WTC11 (cell line): ENCODE results near the gene ENKUR. TPM values are rescaled to one million over a fixed set of nuclear protein-coding genes. Genes with fewer than 3 reads are reported as not detected.

Experiments used
- ATAC-seq: fragments of 200-7000 bp; cut with Tn5 transposase; 2 replicates; pipeline ENCODE4 v1.10.0; 2021; ENCODE audit warnings: mild to moderate bottlenecking, moderate library complexity
- CTCF ChIA-PET: fragments of 300-600 bp; sonication (Branson Sonifier 250); formaldehyde crosslinking; loops from one replicate; lab custom pipeline; 2021; ENCODE audit warnings: antibody characterized with exemption; lab: Charles Lee
- POLR2A ChIA-PET: fragments of 350-600 bp; sonication (Branson Sonifier 250); formaldehyde crosslinking; loops from one replicate; lab custom pipeline; 2021; ENCODE audit warnings: antibody characterized with exemption; lab: Charles Lee
- DNase-seq: peaks from one replicate; pipeline ENCODE4 v3.0.0; 2021; ENCODE audit warnings: low spot score
- H3K27ac Mint-ChIP-seq: 2 replicates; pipeline ENCODE4 v1.8.0; 2021; ENCODE audit warnings: mixed read lengths
- H3K27me3 Mint-ChIP-seq: 2 replicates; pipeline ENCODE4 v1.8.0; 2021; ENCODE audit warnings: low read depth, mild to moderate bottlenecking, moderate library complexity, mixed read lengths
- H3K36me3 Mint-ChIP-seq: 2 replicates; pipeline ENCODE4 v1.8.0; 2021; ENCODE audit warnings: mixed read lengths
- H3K4me1 Mint-ChIP-seq: 2 replicates; pipeline ENCODE4 v1.8.0; 2022; ENCODE audit warnings: mixed read lengths
- H3K4me3 Mint-ChIP-seq: 2 replicates; pipeline ENCODE4 v1.8.0; 2021; ENCODE audit warnings: mild to moderate bottlenecking, moderate library complexity, mixed read lengths
- H3K9me3 Mint-ChIP-seq: 2 replicates; pipeline ENCODE4 v1.8.0; 2021; ENCODE audit warnings: mixed read lengths
- AR ChIP-seq: fragments of 250-450 bp; sonication (Bioruptor Pico); IDR thresholded peaks from 2 replicates; pipeline ENCODE4 v1.9.0; 2021; ENCODE audit warnings: mild to moderate bottlenecking
- ATF1 ChIP-seq: sonication (generic); formaldehyde crosslinking; IDR thresholded peaks from 2 replicates; pipeline ENCODE4 v1.8.1; 2023; ENCODE audit warnings: mild to moderate bottlenecking, moderate library complexity, missing genetic modification reagents
- CREB1 ChIP-seq: sonication (generic); formaldehyde crosslinking; IDR thresholded peaks from 2 replicates; pipeline ENCODE4 v1.8.0; 2023; ENCODE audit warnings: mild to moderate bottlenecking, missing genetic modification reagents
- CREM ChIP-seq: sonication (generic); formaldehyde crosslinking; IDR thresholded peaks from 2 replicates; pipeline ENCODE4 v1.8.1; 2022; ENCODE audit warnings: mild to moderate bottlenecking, missing genetic modification reagents, moderate library complexity
- HMGA2 ChIP-seq: fragments of 250-450 bp; sonication (Bioruptor Pico); IDR thresholded peaks from 2 replicates; pipeline ENCODE4 v1.4.0; 2021; ENCODE audit warnings: mild to moderate bottlenecking, moderate library complexity
- IRF2 ChIP-seq: sonication (generic); formaldehyde crosslinking; IDR thresholded peaks from 2 replicates; pipeline ENCODE4 v1.8.0; 2022; ENCODE audit warnings: low read depth, missing genetic modification reagents, borderline replicate concordance
- JUN ChIP-seq: sonication (generic); formaldehyde crosslinking; IDR thresholded peaks from 2 replicates; pipeline ENCODE4 v1.8.0; 2023; ENCODE audit warnings: mild to moderate bottlenecking, missing genetic modification reagents
- KAT7 ChIP-seq: sonication (generic); formaldehyde crosslinking; IDR thresholded peaks from 2 replicates; pipeline ENCODE4 v1.8.1; 2023; ENCODE audit warnings: missing genetic modification reagents, mild to moderate bottlenecking, borderline replicate concordance
- MAX ChIP-seq: sonication (generic); formaldehyde crosslinking; IDR thresholded peaks from 2 replicates; pipeline ENCODE4 v1.8.0; 2022; ENCODE audit warnings: mild to moderate bottlenecking, missing genetic modification reagents
- MXD4 ChIP-seq: fragments of 250-450 bp; sonication (Bioruptor Pico); IDR thresholded peaks from 2 replicates; pipeline ENCODE4 v1.8.0; 2021; ENCODE audit warnings: mild to moderate bottlenecking, moderate library complexity, borderline replicate concordance
- NFATC4 ChIP-seq: fragments of 250-450 bp; sonication (Bioruptor Pico); IDR thresholded peaks from 2 replicates; pipeline ENCODE4 v1.9.0; 2021; ENCODE audit warnings: mild to moderate bottlenecking
- NR2C2 ChIP-seq: sonication (generic); formaldehyde crosslinking; IDR thresholded peaks from 2 replicates; pipeline ENCODE4 v1.8.0; 2022; ENCODE audit warnings: mild to moderate bottlenecking, missing genetic modification reagents
- OVOL2 ChIP-seq: fragments of 250-450 bp; sonication (Bioruptor Pico); IDR thresholded peaks from 2 replicates; pipeline ENCODE4 v1.9.0; 2021; ENCODE audit warnings: mild to moderate bottlenecking, borderline replicate concordance
- PREB ChIP-seq: sonication (generic); formaldehyde crosslinking; IDR thresholded peaks from 2 replicates; pipeline ENCODE4 v1.8.1; 2022; ENCODE audit warnings: mild to moderate bottlenecking, missing genetic modification reagents, moderate library complexity, borderline replicate concordance
- SP1 ChIP-seq: sonication (generic); formaldehyde crosslinking; conservative IDR thresholded peaks from 2 replicates; pipeline ENCODE4 v1.8.1; 2022; ENCODE audit warnings: missing genetic modification reagents
- TEAD1 ChIP-seq: sonication (generic); formaldehyde crosslinking; IDR thresholded peaks from 2 replicates; pipeline ENCODE4 v1.8.0; 2022; ENCODE audit warnings: mild to moderate bottlenecking, missing genetic modification reagents
- TEAD4 ChIP-seq: sonication (generic); formaldehyde crosslinking; IDR thresholded peaks from 2 replicates; pipeline ENCODE4 v1.8.0; 2022; ENCODE audit warnings: mild to moderate bottlenecking, missing genetic modification reagents
- USF2 ChIP-seq: sonication (generic); formaldehyde crosslinking; IDR thresholded peaks from 2 replicates; pipeline ENCODE4 v1.8.1; 2023; ENCODE audit warnings: mild to moderate bottlenecking, missing genetic modification reagents, moderate library complexity
- ZBTB21 ChIP-seq: sonication (generic); formaldehyde crosslinking; IDR thresholded peaks from 2 replicates; pipeline ENCODE4 v1.8.1; 2023; ENCODE audit warnings: mild to moderate bottlenecking, missing genetic modification reagents, borderline replicate concordance
- ZNF121 ChIP-seq: sonication (generic); formaldehyde crosslinking; IDR thresholded peaks from 2 replicates; pipeline ENCODE4 v1.8.0; 2023; ENCODE audit warnings: missing genetic modification reagents
- ZNF138 ChIP-seq: sonication (generic); formaldehyde crosslinking; conservative IDR thresholded peaks from 2 replicates; pipeline ENCODE4 v1.8.1; 2022; ENCODE audit warnings: mild to moderate bottlenecking, moderate library complexity, missing genetic modification reagents
- total RNA-seq: library from RNA; stranded (reverse); gene quantifications from 3 replicates; pipeline ENCODE4 v1.2.3, GENCODE V29; 2021
- TF ChIP-seq, protein P1 (sequence below): fragments of 250-450 bp; sonication (Bioruptor Pico); IDR thresholded peaks from 2 replicates; pipeline ENCODE4 v2.1.2; 2022; ENCODE audit warnings: mild to moderate bottlenecking, moderate library complexity
- TF ChIP-seq, protein P2 (sequence below): fragments of 250-450 bp; sonication (Bioruptor Pico); conservative IDR thresholded peaks from 2 replicates; pipeline ENCODE4 v1.9.0; 2021; ENCODE audit warnings: mild to moderate bottlenecking
- TF ChIP-seq, protein P3 (sequence below): sonication (generic); formaldehyde crosslinking; IDR thresholded peaks from 2 replicates; pipeline ENCODE4 v1.8.1; 2022; ENCODE audit warnings: missing genetic modification reagents, borderline replicate concordance
- TF ChIP-seq, protein P4 (sequence below): sonication (generic); formaldehyde crosslinking; IDR thresholded peaks from 2 replicates; pipeline ENCODE4 v1.8.1; 2022; ENCODE audit warnings: low read depth, mild to moderate bottlenecking, moderate library complexity, missing genetic modification reagents, borderline replicate concordance

Gene ENKUR
- total RNA-seq, 1 experiment from 2014 or later: not detected

- DNase-seq (no peak), ATAC-seq (no peak)
- Mint-ChIP-seq H3K27ac (no peak overlapping the region), H3K4me3 (no peak overlapping the region), H3K4me1 (no peaks in the 10 kb centered on the region), H3K27me3 (no peaks in the 10 kb centered on the region; the same call in 1 of the 2 replicates), H3K9me3 (no peaks in the 10 kb centered on the region), H3K36me3 (no peaks in the 10 kb centered on the region)
- POLR2A ChIA-PET: no interaction called here
- CTCF ChIA-PET: no interaction called here
- TF ChIP-seq CREM (CRISPR knock-in tag): no peak
- TF ChIP-seq, protein P1, sequence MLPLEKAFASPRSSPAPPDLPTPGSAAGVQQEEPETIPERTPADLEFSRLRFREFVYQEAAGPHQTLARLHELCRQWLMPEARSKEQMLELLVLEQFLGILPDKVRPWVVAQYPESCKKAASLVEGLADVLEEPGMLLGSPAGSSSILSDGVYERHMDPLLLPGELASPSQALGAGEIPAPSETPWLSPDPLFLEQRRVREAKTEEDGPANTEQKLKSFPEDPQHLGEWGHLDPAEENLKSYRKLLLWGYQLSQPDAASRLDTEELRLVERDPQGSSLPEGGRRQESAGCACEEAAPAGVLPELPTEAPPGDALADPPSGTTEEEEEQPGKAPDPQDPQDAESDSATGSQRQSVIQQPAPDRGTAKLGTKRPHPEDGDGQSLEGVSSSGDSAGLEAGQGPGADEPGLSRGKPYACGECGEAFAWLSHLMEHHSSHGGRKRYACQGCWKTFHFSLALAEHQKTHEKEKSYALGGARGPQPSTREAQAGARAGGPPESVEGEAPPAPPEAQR (CRISPR knock-in tag): no peak
- TF ChIP-seq TEAD4 (CRISPR knock-in tag): no peak
- no peak for TF ChIP-seq OVOL2
- no peak for TF ChIP-seq TEAD1 (CRISPR knock-in tag)
- TF ChIP-seq SP1 (CRISPR knock-in tag): no peak
- TF ChIP-seq, protein P2, sequence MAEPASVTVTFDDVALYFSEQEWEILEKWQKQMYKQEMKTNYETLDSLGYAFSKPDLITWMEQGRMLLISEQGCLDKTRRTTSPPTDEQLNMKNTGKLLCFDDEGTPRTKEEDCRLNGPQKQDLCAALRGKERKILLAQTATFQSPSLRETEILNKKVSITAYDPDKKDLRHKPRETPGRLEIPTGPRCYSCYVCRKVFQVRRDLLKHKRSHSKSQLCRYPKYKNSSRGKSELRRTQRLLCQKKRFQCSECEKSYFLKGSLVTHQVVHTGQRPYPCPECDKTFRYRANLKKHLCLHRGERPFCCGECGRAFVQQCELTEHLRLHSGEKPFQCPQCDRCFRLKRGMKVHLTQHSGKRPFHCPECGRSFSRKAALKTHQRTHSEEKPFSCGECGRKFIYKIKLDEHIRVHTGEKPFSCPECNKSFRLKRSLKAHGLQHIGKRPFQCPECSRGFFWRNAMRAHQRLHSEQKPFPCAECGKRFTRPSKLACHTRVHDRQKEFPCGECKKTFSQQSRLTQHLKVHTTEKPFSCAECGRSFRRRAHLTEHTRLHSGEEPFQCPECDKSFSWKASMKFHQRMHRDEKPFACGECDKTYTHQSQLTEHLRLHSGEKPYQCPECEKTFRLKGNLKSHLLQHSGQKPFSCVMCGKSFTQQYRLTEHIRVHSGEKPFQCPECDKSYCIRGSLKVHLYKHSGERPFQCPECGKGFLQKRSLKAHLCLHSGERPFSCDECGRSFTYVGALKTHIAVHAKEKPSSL (CRISPR knock-in tag): no peak
- no peak for TF ChIP-seq ZNF121 (CRISPR knock-in tag)
- TF ChIP-seq CREB1 (CRISPR knock-in tag): no peak
- TF ChIP-seq ZBTB21: no peak
- TF ChIP-seq NR2C2: no peak
Measured at GRCh38 chr10:24992512-24993133, 23.3 kb downstream of the ENKUR start.

DNA sequence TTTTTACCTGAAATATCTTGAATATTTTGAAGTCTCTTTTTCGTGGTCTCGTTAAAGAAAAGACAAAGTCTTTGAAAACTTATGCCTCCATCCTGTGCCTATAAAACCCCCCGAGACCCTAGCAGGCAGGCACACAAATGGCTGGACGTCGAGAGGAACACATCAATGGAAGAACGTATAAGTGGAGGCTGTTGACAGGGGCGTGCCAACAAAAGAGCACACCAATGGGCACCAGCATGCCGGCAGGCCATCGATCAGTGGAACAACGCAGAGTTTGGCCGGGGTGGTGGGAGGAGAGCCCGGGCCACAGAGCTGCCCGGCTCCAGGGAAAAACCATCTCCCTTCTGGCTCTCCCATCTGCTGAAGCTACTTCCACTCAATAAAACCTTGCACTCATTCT is 24.7 kb downstream of the ENKUR start:
- H3K9me3 Mint-ChIP-seq: no peaks in the 10 kb centered on the region
- H3K36me3 Mint-ChIP-seq: no peaks in the 10 kb centered on the region
- H3K27me3 Mint-ChIP-seq: no peaks in the 10 kb centered on the region; the same call in 1 of the 2 replicates
- ChIA-PET CTCF (no interaction called here), POLR2A (no interaction called here)
- no peak overlapping the region for H3K4me3 Mint-ChIP-seq
- no peak for DNase-seq
- no peaks in the 10 kb centered on the region for H3K4me1 Mint-ChIP-seq
- ATAC-seq: no peak
- peak overlapping the region; percentile 38; the same call in 1 of the 2 replicates for H3K27ac Mint-ChIP-seq
- TF ChIP-seq ZBTB21: no peak
- TF ChIP-seq AR (CRISPR knock-in tag): no peak
- TF ChIP-seq MAX: no peak
- TF ChIP-seq HMGA2 (CRISPR knock-in tag): no peak
- no peak for TF ChIP-seq JUN (CRISPR knock-in tag)
- no peak for TF ChIP-seq KAT7 (CRISPR knock-in tag)
- no peak for TF ChIP-seq USF2 (CRISPR knock-in tag)
- no peak for TF ChIP-seq PREB (CRISPR knock-in tag)
- TF ChIP-seq ZNF138: no peak
- TF ChIP-seq IRF2 (CRISPR knock-in tag): no peak
- TF ChIP-seq, protein P3, sequence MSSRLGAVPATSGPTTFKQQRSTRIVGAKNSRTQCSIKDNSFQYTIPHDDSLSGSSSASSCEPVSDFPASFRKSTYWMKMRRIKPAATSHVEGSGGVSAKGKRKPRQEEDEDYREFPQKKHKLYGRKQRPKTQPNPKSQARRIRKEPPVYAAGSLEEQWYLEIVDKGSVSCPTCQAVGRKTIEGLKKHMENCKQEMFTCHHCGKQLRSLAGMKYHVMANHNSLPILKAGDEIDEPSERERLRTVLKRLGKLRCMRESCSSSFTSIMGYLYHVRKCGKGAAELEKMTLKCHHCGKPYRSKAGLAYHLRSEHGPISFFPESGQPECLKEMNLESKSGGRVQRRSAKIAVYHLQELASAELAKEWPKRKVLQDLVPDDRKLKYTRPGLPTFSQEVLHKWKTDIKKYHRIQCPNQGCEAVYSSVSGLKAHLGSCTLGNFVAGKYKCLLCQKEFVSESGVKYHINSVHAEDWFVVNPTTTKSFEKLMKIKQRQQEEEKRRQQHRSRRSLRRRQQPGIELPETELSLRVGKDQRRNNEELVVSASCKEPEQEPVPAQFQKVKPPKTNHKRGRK: no peak
- no peak for TF ChIP-seq ATF1 (CRISPR knock-in tag)
- TF ChIP-seq MXD4 (CRISPR knock-in tag): no peak
- TF ChIP-seq, protein P4, sequence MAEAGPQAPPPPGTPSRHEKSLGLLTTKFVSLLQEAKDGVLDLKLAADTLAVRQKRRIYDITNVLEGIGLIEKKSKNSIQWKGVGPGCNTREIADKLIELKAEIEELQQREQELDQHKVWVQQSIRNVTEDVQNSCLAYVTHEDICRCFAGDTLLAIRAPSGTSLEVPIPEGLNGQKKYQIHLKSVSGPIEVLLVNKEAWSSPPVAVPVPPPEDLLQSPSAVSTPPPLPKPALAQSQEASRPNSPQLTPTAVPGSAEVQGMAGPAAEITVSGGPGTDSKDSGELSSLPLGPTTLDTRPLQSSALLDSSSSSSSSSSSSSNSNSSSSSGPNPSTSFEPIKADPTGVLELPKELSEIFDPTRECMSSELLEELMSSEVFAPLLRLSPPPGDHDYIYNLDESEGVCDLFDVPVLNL (CRISPR knock-in tag): no peak
- no peak for TF ChIP-seq NFATC4 (CRISPR knock-in tag)
